Fibroblast of pulmonary artery (primary cell): ENCODE data around the gene MAP4K3.

ENCODE experiments used
- DNase-seq: peaks from one replicate; pipeline ENCODE4 v3.0.0-alpha.2; 2010; ENCODE audit warnings: low read depth
- H3K4me3 ChIP-seq: replicated peaks from 2 replicates; pipeline ENCODE4 v1.5.1; 2011; ENCODE audit warnings: low read depth, mild to moderate bottlenecking, control low read depth, low read length, moderate library complexity
- TF ChIP-seq, protein P1 (sequence below): IDR thresholded peaks from 2 replicates; pipeline ENCODE4 v1.5.1; 2011; ENCODE audit warnings: mild to moderate bottlenecking, control low read depth, low read length, inconsistent platforms; ENCODE audit errors: missing control alignments

The MAP4K3 gene

DNA sequence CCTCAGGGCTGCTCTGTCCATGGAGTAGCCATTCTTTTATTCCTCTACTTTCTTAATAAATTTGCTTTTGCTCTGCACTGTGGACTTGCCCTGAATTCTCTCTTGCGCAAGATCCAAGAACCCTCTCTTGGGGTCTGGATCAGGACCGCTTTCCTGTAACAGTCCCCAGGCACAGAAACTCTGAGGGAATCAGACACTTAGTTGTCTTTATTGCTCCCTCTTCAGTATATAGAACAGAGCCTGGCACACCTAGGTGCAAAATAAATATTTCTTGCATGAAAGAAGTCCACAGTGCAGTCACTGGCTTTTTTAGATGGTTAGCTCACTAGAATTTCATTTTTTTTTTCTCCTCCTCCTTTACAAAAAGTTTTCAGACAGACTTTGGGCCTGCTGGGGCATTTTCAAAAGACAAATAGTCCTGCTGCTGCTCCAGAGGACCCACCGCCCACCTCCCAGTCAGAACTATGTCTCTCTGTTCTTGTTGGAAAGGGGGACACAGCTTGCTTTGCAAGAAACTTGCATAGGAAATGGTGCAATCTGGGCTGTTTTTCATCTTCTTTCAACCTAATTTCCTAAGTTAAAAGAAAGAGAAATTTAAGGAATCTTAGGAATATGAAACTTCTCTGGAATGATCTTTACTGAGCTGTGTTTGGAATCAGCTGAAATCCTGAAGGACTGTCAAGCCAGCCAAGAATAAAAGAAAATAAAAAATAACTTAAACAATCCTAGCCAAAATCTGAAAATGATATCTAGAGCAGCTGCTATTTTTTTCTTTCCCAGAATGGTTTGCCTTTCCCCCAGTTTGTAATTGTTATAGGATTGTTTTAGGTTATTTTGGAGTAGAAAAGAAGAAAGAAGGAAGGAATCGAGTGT is 31.7 kb upstream of the MAP4K3 start:
- no peak overlapping the region for H3K4me3 ChIP-seq
- TF ChIP-seq, protein P1, sequence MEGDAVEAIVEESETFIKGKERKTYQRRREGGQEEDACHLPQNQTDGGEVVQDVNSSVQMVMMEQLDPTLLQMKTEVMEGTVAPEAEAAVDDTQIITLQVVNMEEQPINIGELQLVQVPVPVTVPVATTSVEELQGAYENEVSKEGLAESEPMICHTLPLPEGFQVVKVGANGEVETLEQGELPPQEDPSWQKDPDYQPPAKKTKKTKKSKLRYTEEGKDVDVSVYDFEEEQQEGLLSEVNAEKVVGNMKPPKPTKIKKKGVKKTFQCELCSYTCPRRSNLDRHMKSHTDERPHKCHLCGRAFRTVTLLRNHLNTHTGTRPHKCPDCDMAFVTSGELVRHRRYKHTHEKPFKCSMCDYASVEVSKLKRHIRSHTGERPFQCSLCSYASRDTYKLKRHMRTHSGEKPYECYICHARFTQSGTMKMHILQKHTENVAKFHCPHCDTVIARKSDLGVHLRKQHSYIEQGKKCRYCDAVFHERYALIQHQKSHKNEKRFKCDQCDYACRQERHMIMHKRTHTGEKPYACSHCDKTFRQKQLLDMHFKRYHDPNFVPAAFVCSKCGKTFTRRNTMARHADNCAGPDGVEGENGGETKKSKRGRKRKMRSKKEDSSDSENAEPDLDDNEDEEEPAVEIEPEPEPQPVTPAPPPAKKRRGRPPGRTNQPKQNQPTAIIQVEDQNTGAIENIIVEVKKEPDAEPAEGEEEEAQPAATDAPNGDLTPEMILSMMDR = no peak
- peak; percentile 74 for DNase-seq

DNA sequence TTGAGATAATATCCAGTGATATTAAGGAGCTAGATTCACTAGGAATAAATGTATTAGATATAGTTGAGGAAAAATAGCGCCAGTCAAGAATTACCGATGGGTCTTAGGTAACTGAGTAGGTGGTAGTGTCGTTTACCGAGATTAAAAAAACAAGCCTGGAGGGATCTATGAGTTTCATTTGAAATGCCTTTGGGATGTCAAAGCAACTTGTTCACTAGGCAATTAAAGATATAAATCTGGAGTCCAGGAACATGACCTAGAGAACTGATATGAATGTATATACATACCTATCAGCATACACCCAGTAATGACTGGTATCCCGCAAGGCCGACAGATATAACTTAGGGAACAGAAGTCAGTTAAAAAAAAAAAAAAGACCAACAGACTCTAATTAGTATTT is 29.2 kb upstream of the MAP4K3 start:
- TF ChIP-seq, protein P1 = no peak
- no peak overlapping the region for H3K4me3 ChIP-seq
- DNase-seq = no peak

DNA sequence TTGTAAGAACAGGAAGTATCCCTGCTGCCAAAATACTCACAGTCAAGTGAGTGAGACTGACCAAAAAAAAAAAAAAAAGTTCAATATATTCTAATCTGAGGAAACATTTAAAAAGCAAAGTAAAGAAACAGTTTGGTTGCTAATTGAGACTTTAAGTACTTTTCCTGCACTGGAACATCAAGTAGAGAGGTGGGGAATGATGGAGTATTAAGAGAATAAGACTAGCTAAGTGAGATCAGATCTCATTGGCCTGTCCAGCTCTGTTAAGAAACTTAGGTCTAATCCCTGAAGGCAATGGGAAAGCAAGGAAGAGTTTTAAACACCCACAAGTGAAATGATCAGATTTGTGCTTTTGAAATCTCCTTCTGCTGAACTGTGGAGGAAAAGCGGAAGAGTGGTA is 27.8 kb upstream of the MAP4K3 start:
- no peak overlapping the region for H3K4me3 ChIP-seq
- TF ChIP-seq, protein P1 = no peak
- no peak for DNase-seq

DNA sequence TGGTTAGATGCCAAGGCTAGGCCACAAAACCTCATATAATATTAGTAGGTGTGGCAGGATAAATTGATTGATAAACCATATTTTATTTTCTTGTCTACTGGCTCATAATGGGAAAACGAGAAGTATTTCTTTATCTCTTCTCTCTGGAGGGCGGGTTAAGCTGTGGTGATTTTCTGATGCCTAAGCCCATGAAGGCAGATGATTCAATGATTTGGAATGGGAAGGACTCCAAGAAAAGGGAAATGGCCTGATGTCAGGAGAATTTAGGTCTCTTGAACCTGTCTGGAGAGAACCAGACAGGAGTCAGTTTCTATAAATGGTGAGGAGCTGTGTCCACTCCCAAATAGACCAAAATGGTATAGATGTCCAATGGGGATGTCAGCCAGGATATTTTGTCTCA is 18.7 kb upstream of the MAP4K3 start:
- H3K4me3 ChIP-seq = no peak overlapping the region
- peak; percentile 67 for DNase-seq
- TF ChIP-seq, protein P1 = no peak

DNA sequence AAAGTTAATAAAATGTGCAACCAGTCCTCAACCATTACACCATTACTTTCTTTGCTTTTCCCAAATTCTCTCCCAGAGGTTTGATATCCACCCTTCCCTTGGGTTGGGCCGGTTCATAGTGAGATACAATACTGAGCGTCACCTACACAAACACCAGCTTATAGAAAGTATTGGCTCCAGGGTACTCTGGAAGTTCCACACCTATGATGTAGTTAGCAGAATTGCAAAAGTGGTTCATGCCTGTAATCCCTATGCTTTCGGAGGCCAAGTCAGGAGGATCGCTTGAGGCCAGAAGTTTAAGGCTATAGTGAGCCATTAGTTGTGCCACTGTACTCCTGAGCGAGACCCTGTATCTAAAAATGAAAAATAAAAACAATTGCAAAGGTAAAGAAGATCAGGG is 15.3 kb upstream of the MAP4K3 start:
- DNase-seq = no peak
- TF ChIP-seq, protein P1 = no peak
- no peak overlapping the region for H3K4me3 ChIP-seq

DNA sequence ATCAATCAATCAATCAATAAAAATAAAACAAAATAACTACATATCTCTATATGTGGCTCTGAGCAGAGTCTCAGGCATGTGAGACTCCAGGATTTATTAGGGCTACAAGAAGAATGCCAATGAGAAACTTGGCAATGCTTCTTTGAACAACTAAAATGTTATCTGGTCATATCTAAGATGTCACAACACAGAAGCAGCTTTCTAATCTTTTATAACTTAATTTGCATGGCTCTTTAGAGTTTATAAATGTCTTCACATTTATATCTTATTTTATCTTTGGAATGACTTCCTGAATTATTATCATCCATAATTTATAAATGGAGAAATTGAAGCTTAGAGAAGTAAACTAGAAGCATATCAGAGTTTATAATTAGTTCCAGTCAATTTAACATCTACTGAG is 14.9 kb upstream of the MAP4K3 start:
- TF ChIP-seq, protein P1 = no peak
- no peak for DNase-seq
- H3K4me3 ChIP-seq = no peak overlapping the region

DNA sequence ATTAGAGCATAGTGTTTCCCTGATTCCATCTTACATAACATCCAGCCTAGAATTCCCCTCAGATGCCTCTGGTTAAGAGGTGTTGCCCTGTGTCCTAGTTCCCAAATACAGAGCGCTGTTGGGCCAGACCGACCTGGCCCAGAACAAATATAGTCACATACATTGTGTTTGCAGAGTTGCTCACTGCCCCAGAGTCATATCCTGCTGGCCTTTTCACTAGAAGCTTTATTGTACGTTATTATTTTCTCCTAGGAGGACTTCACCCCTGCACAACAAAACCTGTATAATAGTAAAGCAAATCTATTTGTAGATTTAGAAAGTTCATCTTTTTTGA is 11.1 kb upstream of the MAP4K3 start:
- TF ChIP-seq, protein P1 = no peak

More for the DNA sequence above, 11.1 kb upstream of the MAP4K3 start:
- no peak for DNase-seq
- no peak overlapping the region for H3K4me3 ChIP-seq
